NCI-H774 (cell line): ENCODE data around the gene RBM18.

Source experiments
- DNase-seq: peaks from one replicate; lab custom pipeline; 2025; lab: John Stamatoyannopoulos, UW

Gene RBM18

GRCh38 chr9:122204055-122204454 is 60.6 kb downstream of the RBM18 start:
- DNase-seq = no peak

GRCh38 chr9:122202111-122202510 is 62.5 kb downstream of the RBM18 start:
- DNase-seq = no peak

GRCh38 chr9:122201641-122202040 is 63.0 kb downstream of the RBM18 start:
- DNase-seq = no peak

- DNase-seq = no peak
Measured at GRCh38 chr9:122200960-122201595, 63.6 kb downstream of the RBM18 start.

- no peak for DNase-seq
Measured at GRCh38 chr9:122197882-122198281, 66.8 kb downstream of the RBM18 start.

- peak; percentile 78 for DNase-seq
Measured at GRCh38 chr9:122197426-122197825, 67.2 kb downstream of the RBM18 start.

- no peak for DNase-seq
Measured at GRCh38 chr9:122195875-122196274, 68.8 kb downstream of the RBM18 start.

- DNase-seq = no peak
Measured at GRCh38 chr9:122193651-122194050, 71.0 kb downstream of the RBM18 start.

- no peak for DNase-seq
Measured at GRCh38 chr9:122192914-122193525, 71.6 kb downstream of the RBM18 start.

GRCh38 chr9:122192261-122192875 is 72.3 kb downstream of the RBM18 start:
- DNase-seq = no peak

- DNase-seq = no peak
Measured at GRCh38 chr9:122191584-122191983, 73.1 kb downstream of the RBM18 start.

GRCh38 chr9:122190597-122191381 is 73.9 kb downstream of the RBM18 start:
- peak; percentile 37 for DNase-seq

- no peak for DNase-seq
Measured at GRCh38 chr9:122188369-122188768, 76.3 kb downstream of the RBM18 start.
